Heart right ventricle (tissue), 16 donors: Measurements from ENCODE around the gene FDPS. TPM values are rescaled to one million over a fixed set of nuclear protein-coding genes. Genes with fewer than 3 reads are reported as not detected.

Experiments
- ATAC-seq, 8 donors: fragments of 200-7000 bp; cut with Tn5 transposase; one replicate each; pipeline ENCODE4 v1.9.1; 2020; ENCODE audit warnings: mild to moderate bottlenecking in 8 of 8, moderate library complexity in 8 of 8, moderate number of reproducible peaks in 1 of 8
- DNase-seq, 2 donors: peaks; one replicate each; pipeline ENCODE4 v3.0.0-alpha.2; 2020
- H3K27ac ChIP-seq, 10 donors: fragments of 200-600 bp; sonication (generic) in 2 of 10; one replicate each; pipeline versions ENCODE4 v1.5.0 to v1.8.0; 2020 to 2022; ENCODE audit warnings: mild to moderate bottlenecking in 3 of 10
- H3K27me3 ChIP-seq, 7 donors: fragments of 200-600 bp; one replicate each; pipeline ENCODE4 v1.8.0; 2021 to 2022; ENCODE audit warnings: mild to moderate bottlenecking in 2 of 7
- H3K36me3 ChIP-seq, 9 donors: fragments of 200-600 bp; sonication (generic) in 1 of 9; one replicate each; pipeline versions ENCODE4 v1.5.0 to v1.8.0; 2020 to 2022; ENCODE audit warnings: mild to moderate bottlenecking in 2 of 9
- H3K4me1 ChIP-seq, 9 donors: fragments of 200-600 bp; sonication (generic) in 1 of 9; one replicate each; pipeline versions ENCODE4 v1.5.0 to v1.8.0; 2020 to 2022; ENCODE audit warnings: mild to moderate bottlenecking in 4 of 9
- H3K4me3 ChIP-seq, 10 donors: fragments of 200-600 bp; sonication (generic) in 2 of 10; one replicate each; pipeline versions ENCODE4 v1.5.0 to v1.8.0; 2020 to 2022; ENCODE audit warnings: mild to moderate bottlenecking in 7 of 10, moderate library complexity in 2 of 10
- H3K9me3 ChIP-seq, 11 donors: fragments of 200-600 bp in 10 of 11; sonication (generic) in 2 of 11; one replicate each; pipeline versions ENCODE4 v1.5.0 to v1.8.0; 2013 to 2022; ENCODE audit warnings: mild to moderate bottlenecking in 2 of 11, control low read depth in 1 of 11, moderate library complexity in 1 of 11
- CTCF ChIP-seq, 9 donors: fragments of 200-600 bp; sonication (generic) in 2 of 9; IDR thresholded peaks; one replicate each; pipeline versions ENCODE4 v1.5.0 to v1.8.0; 2021 to 2022; ENCODE audit warnings: antibody characterized with exemption in 9 of 9, mild to moderate bottlenecking in 5 of 9, moderate library complexity in 1 of 9
- WGBS, 2 donors: extraction: QIAGEN DNeasy Blood & Tissue Kit; methylation state at CpG; one replicate each; pipeline ENCODE4 v1.1.7; 2013; ENCODE audit warnings: inconsistent platforms in 1 of 2; 5-methylcytosine and 5-hydroxymethylcytosine counted together
- intact Hi-C, 10 donors: fragments of 100-400 bp; cut with DNase I; formaldehyde crosslinking; loops; one replicate each; pipeline versions ENCODE4 v1.11.1 to v1.14.2; 2022
- polyA plus RNA-seq, 2 donors: library from polyadenylated mRNA; stranded (reverse); fragments of 200-250 nt; gene quantifications; one replicate each; pipeline ENCODE4 v1.2.3, GENCODE V29; 2013
- total RNA-seq, 10 donors: library from RNA; stranded (reverse); fragmentation: NEBNext Ultra II Directional in 3 of 10; extraction: Animal tissue kit (Norgen Biotek cat#: 25700) in 3 of 10; gene quantifications; one replicate each; pipeline versions ENCODE4 v1.2.1 to v1.2.4, GENCODE V29; 2021 to 2023
- donor health status: Arrhythmogenic right ventricular cardiomyopathy.
- donor health status: ischemic (EF 13 %, LVEDD 7.1; RV severe dilation, severe dysfunction).
- donor health status: healthy with polysubstance abuse.
- donor health status: DM: no; HTN: yes; CAD: no.
- donor health status: DM: no; HTN: no; CAD: no.
- donor health status: ischemic (EF 25% LVEDD 6.9; RV normal size, moderate dysfunction).
- donor health status: ischemic (EF 25% LVEDD 5.7; RV mildly dilated, moderate dysfunction).
- donor health status: healthy.
- donor health status: DM: yes; HTN: yes; CAD: no.
- donor health status: Ischemic cardiomyopathy.
- donor health status: ischemic (EF 35%, LVEDD 5.7; RV mildly dilated, moderate dysfunction).
- donor health status: nonischemic (EF 11% LVEDD 7.7; RV severe dilation, severe dysfunction).
- donor health status: DM: yes; HTN: yes; CAD: no.
- donor health status: PGD.
- donor health status: ischemic (EF 29% LVEDD 5.4; RV normal size, mild dysfunction).
- donor health status: nonischemic (EF 23%, LVEDD 6.1; RV moderate dilation, normal function).

FDPS gene
- total and polyA plus RNA-seq, 12 donors: 63.1 to 113 (median 78.1) TPM

DNA sequence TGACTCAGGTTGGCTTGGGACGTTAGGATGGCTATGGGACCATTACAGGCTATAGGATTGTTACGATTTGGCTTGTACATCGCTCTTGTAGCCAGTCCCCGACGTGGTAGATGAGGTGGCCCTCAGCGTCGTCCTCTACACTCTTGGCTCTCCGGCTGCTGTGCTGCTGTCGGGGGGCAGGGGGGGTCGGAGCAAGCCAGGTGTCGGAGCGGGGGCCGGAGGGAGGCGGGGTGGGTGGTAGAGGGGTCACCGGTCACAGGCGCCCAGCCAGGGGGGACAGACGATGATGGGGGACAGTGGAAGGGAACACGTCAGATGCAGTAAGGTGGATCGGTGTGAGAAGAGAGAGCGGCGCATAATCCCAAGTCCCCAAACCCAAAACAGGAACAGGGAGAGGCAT is 40.0 kb upstream of the FDPS start:
- intact Hi-C loops: no loop called here
- Histone ChIP-seq H3K4me1 (peaks cover 5 to 41% (median 23%) of the 10 kb centered on the region in 9 donors), H3K27me3 (no peaks in the 10 kb centered on the region), H3K4me3 (no peak overlapping the region), H3K36me3 (peaks cover 0 to 84% (median 65%) of the 10 kb centered on the region in 9 donors), H3K27ac (no peak overlapping the region), H3K9me3 (no peaks in the 10 kb centered on the region)
- no peak for DNase-seq
- no peak for TF ChIP-seq CTCF (IDR thresholded peaks at IDR 0.05)
- ATAC-seq: no peak
- WGBS, 2 donors: 88 to 93% methylated on average over 21 of the region's 21 CpGs

DNA sequence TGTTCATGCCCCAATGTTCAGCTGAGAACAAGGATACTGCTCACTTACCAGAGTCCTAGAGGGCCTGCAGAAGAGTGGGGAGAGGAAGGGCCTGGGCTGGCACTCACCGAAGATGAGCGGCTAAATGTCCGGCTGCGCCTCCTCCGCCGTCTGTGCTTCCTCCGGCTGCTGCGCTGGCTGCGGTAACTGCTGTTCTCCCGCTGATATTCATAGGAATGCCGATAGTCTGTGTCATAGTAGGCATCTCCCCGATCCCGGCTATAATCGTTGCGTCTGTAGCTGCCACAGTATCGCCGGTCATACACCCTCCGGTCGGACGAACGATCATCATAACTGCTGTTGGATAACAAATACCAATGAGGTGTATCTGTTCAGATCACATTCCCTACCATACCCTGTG is 39.3 kb upstream of the FDPS start:
- intact Hi-C loops: no loop called here
- no peak for TF ChIP-seq CTCF (IDR thresholded peaks at IDR 0.05)
- DNase-seq (no peak), ATAC-seq (no peak)
- Histone ChIP-seq H3K27me3 (no peaks in the 10 kb centered on the region), H3K36me3 (peaks cover 0 to 76% (median 57%) of the 10 kb centered on the region in 9 donors), H3K4me1 (peaks cover 7 to 46% (median 27%) of the 10 kb centered on the region in 9 donors), H3K27ac (no peak overlapping the region), H3K9me3 (no peaks in the 10 kb centered on the region), H3K4me3 (no peak overlapping the region)
- WGBS, 2 donors: 94 to 96% methylated on average over 21 of the region's 21 CpGs

GRCh38 chr1:155272466-155273342 is 36.0 kb upstream of the FDPS start:
- peak overlapping the region; percentile 78 to 97 (median 92) for H3K27ac ChIP-seq
- H3K4me1 ChIP-seq: peaks cover 11 to 44% (median 35%) of the 10 kb centered on the region in 9 donors
- WGBS, 2 donors: 3 to 4% methylated on average over 44 of the region's 44 CpGs
- peak overlapping the region; percentile 19 to 88 (median 76) for H3K4me3 ChIP-seq
- ATAC-seq: peak; percentile 23 to 72 (median 31)
- intact Hi-C loops: loop anchor here in 3 of 10 donors (2.0 to 5.0 kb wide), 2 partner anchors 35 to 36 kb away; partner anchors contain the start of gene FDPS (in 3 of the 3)
- no peak for TF ChIP-seq CTCF (IDR thresholded peaks at IDR 0.05)
- H3K9me3 ChIP-seq: no peaks in the 10 kb centered on the region
- peaks cover 0 to 43% (median 30%) of the 10 kb centered on the region in 9 donors for H3K36me3 ChIP-seq
- H3K27me3 ChIP-seq: no peaks in the 10 kb centered on the region
- DNase-seq: no peak

DNA sequence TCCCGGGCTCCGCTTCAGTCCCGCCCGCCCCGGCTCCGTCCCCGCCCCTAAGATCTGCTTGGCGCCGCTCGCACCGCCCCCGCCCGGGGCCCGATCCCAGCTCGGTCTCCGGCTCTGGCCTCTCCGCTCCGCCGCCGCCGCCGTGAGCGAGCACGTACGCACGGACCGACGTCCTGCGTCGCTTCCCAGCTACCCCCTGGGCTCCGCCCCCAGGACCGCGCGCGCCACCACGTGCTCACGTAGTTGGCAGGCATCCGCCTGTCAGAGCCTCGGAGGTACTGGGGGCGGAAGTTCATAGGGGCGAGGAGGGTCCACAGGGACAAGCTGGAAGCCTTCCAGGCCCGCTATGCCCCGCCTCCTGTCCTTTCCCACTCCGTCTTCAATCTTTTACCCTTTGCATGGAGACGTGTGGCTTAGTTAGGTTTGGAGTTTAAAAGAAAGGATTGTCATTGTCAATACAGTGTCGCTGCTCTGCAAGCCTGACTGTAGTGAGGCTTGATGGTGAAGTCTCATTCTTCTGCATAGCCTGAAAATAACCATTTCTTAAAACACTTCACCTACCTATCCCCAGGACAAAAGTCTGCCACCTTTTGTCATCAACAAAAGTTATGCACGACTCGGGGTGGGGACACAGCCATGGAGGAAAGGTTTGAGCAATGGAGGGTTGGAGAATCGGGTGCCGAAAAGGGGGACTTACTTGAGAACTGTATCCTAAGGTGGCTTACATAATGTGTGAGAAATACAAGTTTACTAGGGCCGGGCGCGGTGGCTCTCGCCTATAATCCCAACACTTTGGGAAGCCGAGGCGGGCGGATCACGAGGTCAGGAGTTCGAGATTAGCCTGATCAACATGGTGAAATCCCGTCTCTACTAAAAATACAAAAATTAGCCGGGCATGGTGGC is 35.1 kb upstream of the FDPS start, which contains the start of gene CLK2:
Gene CLK2 (minus strand): TSS at position 162 of the 903 bp plus-strand sequence. CDS start 2,527 bp downstream, outside the sequence.
- Histone ChIP-seq H3K36me3 (peaks cover 0 to 34% (median 21%) of the 10 kb centered on the region in 9 donors), H3K27ac (peak within 1 kb of the TSS; percentile 78 to 97 (median 92)), H3K4me3 (peak within 1 kb of the TSS; percentile 19 to 88 (median 76)), H3K27me3 (no peaks in the 10 kb centered on the region), H3K9me3 (no peaks in the 10 kb centered on the region), H3K4me1 (peaks cover 11 to 48% (median 40%) of the 10 kb centered on the region in 9 donors)
- ATAC-seq: peak; percentile 92 to 95 (median 94)
- no peak for TF ChIP-seq CTCF (IDR thresholded peaks at IDR 0.05)
- peak; percentile 96 to 98 for DNase-seq
- intact Hi-C loops: loop anchor here in 3 of 10 donors (2.0 to 5.0 kb wide), 2 partner anchors 34 to 35 kb away; partner anchors contain the start of gene FDPS (in 3 of the 3)
- WGBS, 2 donors: 13 to 14% methylated on average over 55 to 61 of the region's 61 CpGs
